Endothelial cell (in vitro differentiated cells): ENCODE measurements around the gene PCDHB11. TPM values are rescaled to one million over a fixed set of nuclear protein-coding genes. Genes with fewer than 3 reads are reported as not detected.
"Not testable (repeated sequence)": the region's sequence is repeated elsewhere in the genome, so short reads cannot be mapped to it uniquely, and the experiment has no call there.

Source experiments
- DNase-seq: peaks from one replicate; pipeline ENCODE4 v3.0.0; 2021; ENCODE audit warnings: low spot score
- H3K27ac Mint-ChIP-seq: one replicate; pipeline ENCODE4 v1.8.0; 2021; ENCODE audit warnings: mixed read lengths, inconsistent platforms; ENCODE audit not compliant: unreplicated experiment
- H3K27me3 Mint-ChIP-seq: one replicate; pipeline ENCODE4 v1.8.0; 2021; ENCODE audit warnings: mild to moderate bottlenecking, moderate library complexity, mixed read lengths, inconsistent platforms; ENCODE audit not compliant: unreplicated experiment
- H3K36me3 Mint-ChIP-seq: one replicate; pipeline ENCODE4 v1.8.0; 2021; ENCODE audit warnings: mild to moderate bottlenecking, low read depth, mixed read lengths, inconsistent platforms; ENCODE audit not compliant: unreplicated experiment
- H3K4me1 Mint-ChIP-seq: one replicate; pipeline ENCODE4 v1.8.0; 2021; ENCODE audit warnings: mild to moderate bottlenecking, mixed read lengths, inconsistent platforms; ENCODE audit not compliant: unreplicated experiment
- H3K4me3 Mint-ChIP-seq: one replicate; pipeline ENCODE4 v1.8.0; 2021; ENCODE audit warnings: mild to moderate bottlenecking, mixed read lengths, inconsistent platforms; ENCODE audit not compliant: unreplicated experiment
- H3K9me3 Mint-ChIP-seq: one replicate; pipeline ENCODE4 v1.8.0; 2021; ENCODE audit warnings: mixed read lengths, inconsistent platforms; ENCODE audit not compliant: unreplicated experiment
- CTCF ChIP-seq: fragments of 200-600 bp; sonication (generic); IDR thresholded peaks from one replicate; pipeline ENCODE4 v1.5.0; 2021; ENCODE audit warnings: antibody characterized with exemption; ENCODE audit not compliant: unreplicated experiment
- total RNA-seq: library from RNA; stranded (reverse); fragmentation: NEBNext Ultra II Directional; extraction: Animal tissue kit (Norgen Biotek cat#: 25700); gene quantifications from one replicate; pipeline ENCODE4 v1.2.1, GENCODE V29; 2021; ENCODE audit not compliant: unreplicated experiment

The PCDHB11 gene
- total RNA-seq, 1 donor from 2014 or later: 6.4 TPM

GRCh38 chr5:141192110-141192725 lies 7.2 kb upstream of the PCDHB11 start, which contains the start of gene PCDHB10:
TSS of gene PCDHB10 (plus strand) at chr5:141192353. CDS start at chr5:141192553, 200 bp downstream.
- peak; percentile 73 for DNase-seq
- H3K36me3 Mint-ChIP-seq: peaks cover 47% of the 10 kb centered on the region
- H3K27me3 Mint-ChIP-seq: peaks cover 5% of the 10 kb centered on the region
- TF ChIP-seq CTCF: peak; percentile 88
- H3K27ac Mint-ChIP-seq: no peak within 1 kb of the TSS
- H3K4me1 Mint-ChIP-seq: peaks cover 15% of the 10 kb centered on the region
- H3K9me3 Mint-ChIP-seq: peaks cover 10% of the 10 kb centered on the region
- peak within 1 kb of the TSS; percentile 77 for H3K4me3 Mint-ChIP-seq

- H3K27me3 Mint-ChIP-seq, H3K27ac Mint-ChIP-seq, DNase-seq, H3K4me3 Mint-ChIP-seq, H3K9me3 Mint-ChIP-seq: not testable (repeated sequence)
- peaks cover 37% of the 10 kb centered on the region for H3K36me3 Mint-ChIP-seq
- peaks cover 11% of the 10 kb centered on the region for H3K4me1 Mint-ChIP-seq
Observed at GRCh38 chr5:141194332-141194731, 5.1 kb upstream of the PCDHB11 start.

GRCh38 chr5:141196363-141196762 lies 3.1 kb upstream of the PCDHB11 start:
- Mint-ChIP-seq H3K27me3 (peaks cover 11% of the 10 kb centered on the region), H3K9me3 (peaks cover 11% of the 10 kb centered on the region), H3K4me1 (peaks cover 10% of the 10 kb centered on the region), H3K27ac (no peak overlapping the region), H3K4me3 (no peak overlapping the region), H3K36me3 (peaks cover 47% of the 10 kb centered on the region)
- no peak for TF ChIP-seq CTCF
- no peak for DNase-seq

- H3K27me3 Mint-ChIP-seq, H3K4me1 Mint-ChIP-seq, DNase-seq, H3K27ac Mint-ChIP-seq: not testable (repeated sequence)
- peak overlapping the region; percentile 76 for H3K4me3 Mint-ChIP-seq
- H3K36me3 Mint-ChIP-seq: peaks cover 30% of the 10 kb centered on the region
- peaks cover 11% of the 10 kb centered on the region for H3K9me3 Mint-ChIP-seq
Observed at GRCh38 chr5:141201126-141201525, 1.7 kb downstream of the PCDHB11 start.

- peak overlapping the region; percentile 81 for H3K4me3 Mint-ChIP-seq
- DNase-seq, H3K4me1 Mint-ChIP-seq, H3K27ac Mint-ChIP-seq, H3K9me3 Mint-ChIP-seq, H3K27me3 Mint-ChIP-seq: not testable (repeated sequence)
- peaks cover 30% of the 10 kb centered on the region for H3K36me3 Mint-ChIP-seq
Observed at GRCh38 chr5:141201646-141202045, 2.2 kb downstream of the PCDHB11 start.

- Mint-ChIP-seq H3K4me1 (no peaks in the 10 kb centered on the region), H3K36me3 (peaks cover 26% of the 10 kb centered on the region), H3K9me3 (peaks cover 6% of the 10 kb centered on the region), H3K27ac (no peak within 1 kb of the TSS), H3K27me3 (no peaks in the 10 kb centered on the region), H3K4me3 (peak within 1 kb of the TSS; percentile 77)
- DNase-seq: peak; percentile 11
- peak; percentile 38 for TF ChIP-seq CTCF
Observed at GRCh38 chr5:141208478-141208877, 9.1 kb downstream of the PCDHB11 start, which contains the start of gene PCDHB12. TSS of gene PCDHB12 (plus strand) at chr5:141208719. CDS start at chr5:141208908, 189 bp downstream.

- not testable (repeated sequence) for H3K27me3 Mint-ChIP-seq, DNase-seq, H3K27ac Mint-ChIP-seq, H3K4me1 Mint-ChIP-seq
- peak overlapping the region; percentile 51 for H3K4me3 Mint-ChIP-seq
- H3K9me3 Mint-ChIP-seq: peaks cover 13% of the 10 kb centered on the region
- H3K36me3 Mint-ChIP-seq: peaks cover 38% of the 10 kb centered on the region
Observed at GRCh38 chr5:141210281-141210680, 10.9 kb downstream of the PCDHB11 start.

- peak overlapping the region; percentile 82 for H3K4me3 Mint-ChIP-seq
- not testable (repeated sequence) for H3K4me1 Mint-ChIP-seq, H3K27me3 Mint-ChIP-seq, DNase-seq, H3K27ac Mint-ChIP-seq
- H3K9me3 Mint-ChIP-seq: peaks cover 14% of the 10 kb centered on the region
- peaks cover 40% of the 10 kb centered on the region for H3K36me3 Mint-ChIP-seq
Observed at GRCh38 chr5:141210849-141211248, 11.4 kb downstream of the PCDHB11 start.
